Cardiac muscle cell (in vitro differentiated cells and primary cell): ENCODE measurements around the gene SMPX. TPM values are rescaled to one million over a fixed set of nuclear protein-coding genes. Genes with fewer than 3 reads are reported as not detected.

Source experiments
- DNase-seq, 2 donors: peaks; one replicate each; pipeline versions ENCODE4 v3.0.0 to v3.0.0-alpha.2; 2010 to 2017; ENCODE audit warnings: low read depth in 1 of 2, low spot score in 1 of 2
- H3K27ac ChIP-seq: fragments of 200-600 bp; sonication (generic); 2 replicates; pipeline ENCODE4 v1.5.1; 2016
- H3K27me3 ChIP-seq: fragments of 200-600 bp; sonication (generic); 2 replicates; pipeline ENCODE4 v1.6.0; 2016; ENCODE audit warnings: control low read depth
- H3K36me3 ChIP-seq: fragments of 200-600 bp; sonication (generic); 2 replicates; pipeline ENCODE4 v1.5.1; 2016; ENCODE audit warnings: control low read depth
- H3K4me1 ChIP-seq: fragments of 200-600 bp; sonication (generic); 2 replicates; pipeline ENCODE4 v1.8.1; 2017; ENCODE audit warnings: low read depth, mild to moderate bottlenecking, mixed run types
- H3K4me3 ChIP-seq: fragments of 200-600 bp; sonication (generic); 2 replicates; pipeline ENCODE4 v1.5.1; 2016; ENCODE audit warnings: mild to moderate bottlenecking
- H3K9me3 ChIP-seq: fragments of 200-600 bp; sonication (generic); 2 replicates; pipeline ENCODE4 v1.5.1; 2017; ENCODE audit warnings: low read depth, mild to moderate bottlenecking, control low read depth
- polyA plus RNA-seq: library from polyadenylated mRNA; unstranded; fragments of >200 nt; fragmentation: Nextera tagmentation; extraction: Ambion mirVana; gene quantifications from 2 replicates; pipeline ENCODE4 v1.2.1, GENCODE V29; 2016
- total RNA-seq: library from RNA; depleted of rRNA; stranded (reverse); fragments of >200 nt; gene quantifications from 2 replicates; pipeline ENCODE4 v1.2.3, GENCODE V29; 2016
- TF ChIP-seq, protein P1 (sequence below): IDR thresholded peaks from 2 replicates; pipeline ENCODE4 v1.5.1; 2012; ENCODE audit warnings: low read depth, mild to moderate bottlenecking, low read length

SMPX gene
- total and polyA plus RNA-seq, 2 experiments from 2014 or later, result 402 to 1,072 TPM

DNA sequence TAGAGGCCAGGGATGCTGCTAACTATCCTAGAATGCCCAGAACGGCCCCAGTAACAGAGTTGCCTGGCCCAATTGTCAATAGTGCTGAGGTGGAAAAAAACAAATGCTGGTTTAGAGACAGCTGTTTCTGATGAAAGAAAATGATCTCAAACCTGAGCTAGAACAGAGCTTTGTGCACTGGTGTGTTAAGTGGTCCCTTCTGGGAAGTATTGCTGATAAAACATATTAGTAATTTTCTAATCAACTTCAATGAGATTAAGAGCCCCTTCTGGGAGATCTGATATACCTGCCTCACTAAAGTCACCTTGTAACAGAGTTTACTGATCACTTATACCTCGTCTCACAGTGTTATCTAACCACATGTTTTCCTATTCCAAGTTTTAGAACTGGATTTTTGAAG, 42.1 kb downstream of the SMPX start:
- Histone ChIP-seq H3K4me1 (peaks cover 8% of the 10 kb centered on the region), H3K9me3 (no peaks in the 10 kb centered on the region), H3K36me3 (peaks cover 29% of the 10 kb centered on the region), H3K27ac (no peak overlapping the region), H3K27me3 (no peaks in the 10 kb centered on the region), H3K4me3 (no peak overlapping the region)
- no peak for DNase-seq
- TF ChIP-seq, protein P1, sequence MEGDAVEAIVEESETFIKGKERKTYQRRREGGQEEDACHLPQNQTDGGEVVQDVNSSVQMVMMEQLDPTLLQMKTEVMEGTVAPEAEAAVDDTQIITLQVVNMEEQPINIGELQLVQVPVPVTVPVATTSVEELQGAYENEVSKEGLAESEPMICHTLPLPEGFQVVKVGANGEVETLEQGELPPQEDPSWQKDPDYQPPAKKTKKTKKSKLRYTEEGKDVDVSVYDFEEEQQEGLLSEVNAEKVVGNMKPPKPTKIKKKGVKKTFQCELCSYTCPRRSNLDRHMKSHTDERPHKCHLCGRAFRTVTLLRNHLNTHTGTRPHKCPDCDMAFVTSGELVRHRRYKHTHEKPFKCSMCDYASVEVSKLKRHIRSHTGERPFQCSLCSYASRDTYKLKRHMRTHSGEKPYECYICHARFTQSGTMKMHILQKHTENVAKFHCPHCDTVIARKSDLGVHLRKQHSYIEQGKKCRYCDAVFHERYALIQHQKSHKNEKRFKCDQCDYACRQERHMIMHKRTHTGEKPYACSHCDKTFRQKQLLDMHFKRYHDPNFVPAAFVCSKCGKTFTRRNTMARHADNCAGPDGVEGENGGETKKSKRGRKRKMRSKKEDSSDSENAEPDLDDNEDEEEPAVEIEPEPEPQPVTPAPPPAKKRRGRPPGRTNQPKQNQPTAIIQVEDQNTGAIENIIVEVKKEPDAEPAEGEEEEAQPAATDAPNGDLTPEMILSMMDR, result no peak

GRCh38 chrX:21715337-21715736, 42.6 kb downstream of the SMPX start:
- Histone ChIP-seq H3K36me3 (peaks cover 29% of the 10 kb centered on the region), H3K9me3 (no peaks in the 10 kb centered on the region), H3K4me3 (no peak overlapping the region), H3K27ac (no peak overlapping the region), H3K4me1 (peaks cover 8% of the 10 kb centered on the region), H3K27me3 (no peaks in the 10 kb centered on the region)
- TF ChIP-seq, protein P1, result no peak
- no peak for DNase-seq

DNA sequence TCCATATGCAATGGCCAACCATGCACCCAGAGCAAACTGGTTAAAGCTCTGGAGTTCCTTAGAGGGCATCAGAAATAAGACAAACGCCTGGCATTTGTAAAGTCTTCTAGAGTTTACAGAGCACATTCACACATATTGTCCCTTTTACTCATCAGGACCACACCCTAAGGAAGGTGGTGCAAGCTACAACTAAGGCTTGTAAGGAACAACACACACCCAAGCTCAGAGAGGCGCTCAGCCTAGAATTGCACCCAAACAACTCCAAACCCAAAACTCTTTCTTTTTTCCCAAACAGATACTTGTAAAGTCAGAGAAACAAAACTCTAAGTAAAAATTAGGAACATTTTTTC, 46.1 kb downstream of the SMPX start:
- Histone ChIP-seq H3K9me3 (no peaks in the 10 kb centered on the region), H3K27me3 (no peaks in the 10 kb centered on the region), H3K4me3 (no peak overlapping the region), H3K36me3 (peaks cover 17% of the 10 kb centered on the region), H3K4me1 (peaks cover 8% of the 10 kb centered on the region), H3K27ac (no peak overlapping the region)
- DNase-seq, result no peak
- TF ChIP-seq, protein P1, result no peak

DNA sequence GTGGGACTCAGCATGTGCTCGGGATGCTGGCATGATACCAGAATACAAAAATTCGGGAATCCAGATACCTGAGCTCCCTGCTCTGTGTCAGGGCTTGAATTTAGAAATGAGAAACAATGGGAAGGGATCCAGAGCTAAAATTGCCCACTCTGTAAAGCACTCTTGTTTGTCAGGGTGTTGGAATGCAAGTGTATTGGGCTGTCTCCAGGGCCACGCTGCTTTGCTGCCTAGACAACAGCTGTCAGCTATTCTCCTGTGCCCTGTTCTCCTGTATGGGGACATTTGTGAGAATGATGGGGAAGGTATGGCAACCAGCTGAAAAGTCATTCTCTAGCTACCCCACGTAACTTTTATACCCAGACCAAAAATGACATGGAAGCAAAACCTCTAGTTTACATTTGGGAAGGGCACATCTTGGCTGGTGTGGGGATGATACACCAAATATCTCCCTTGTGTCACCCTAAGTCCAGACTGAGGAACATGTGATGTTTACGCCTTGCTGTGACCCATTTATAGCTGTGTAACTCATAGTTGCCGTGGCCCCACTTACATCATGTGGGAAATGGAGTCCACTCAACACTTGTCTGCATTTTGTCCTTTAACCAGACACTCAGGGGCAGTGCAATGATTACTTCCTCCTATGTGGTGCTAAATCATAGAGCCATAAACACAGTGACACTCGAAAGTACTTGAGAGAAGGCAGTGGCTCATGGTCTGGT, 46.6 kb downstream of the SMPX start:
- Histone ChIP-seq H3K4me3 (no peak overlapping the region), H3K27ac (no peak overlapping the region), H3K27me3 (no peaks in the 10 kb centered on the region), H3K4me1 (peaks cover 8% of the 10 kb centered on the region), H3K36me3 (peaks cover 11% of the 10 kb centered on the region), H3K9me3 (no peaks in the 10 kb centered on the region)
- TF ChIP-seq, protein P1, result no peak
- peak in 1 of 2 donors; percentile 6 for DNase-seq

DNA sequence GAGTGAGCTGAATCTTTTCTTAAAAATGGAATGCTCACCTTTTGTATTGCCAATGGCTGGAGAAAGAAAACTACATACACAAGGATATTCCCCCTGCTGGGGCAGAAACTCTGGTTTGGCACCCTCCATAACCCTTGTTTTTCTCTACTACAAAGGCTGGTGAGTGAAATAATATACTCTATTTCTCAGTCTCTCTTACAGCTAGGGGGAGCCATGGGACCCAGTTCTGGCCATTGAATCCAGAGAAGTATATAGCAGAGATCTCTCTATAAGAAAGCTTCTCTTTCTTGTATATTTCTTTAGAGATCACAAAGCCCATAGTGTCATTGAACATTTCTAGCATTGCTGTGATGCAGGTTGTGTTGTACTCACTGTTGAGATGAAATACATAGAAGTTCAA, 49.8 kb downstream of the SMPX start:
- H3K9me3 ChIP-seq, result no peaks in the 10 kb centered on the region
- peak; percentile 2 to 18 for DNase-seq
- H3K27me3 ChIP-seq, result no peaks in the 10 kb centered on the region
- no peak overlapping the region for H3K4me3 ChIP-seq
- TF ChIP-seq, protein P1, result peak; percentile 15
- peaks cover 20% of the 10 kb centered on the region for H3K36me3 ChIP-seq
- H3K27ac ChIP-seq, result no peak overlapping the region
- H3K4me1 ChIP-seq, result peaks cover 8% of the 10 kb centered on the region
